ACC112 (cell line): Measurements from ENCODE around the gene AIRE.
"Not testable (repeated sequence)": the region's sequence is repeated elsewhere in the genome, so short reads cannot be mapped to it uniquely, and the experiment has no call there.

Source experiments
- H2AFZ ChIP-seq: fragments of 200-600 bp; sonication (generic); one replicate; pipeline ENCODE4 v1.6.0; 2017; ENCODE audit warnings: antibody characterized with exemption, low read length; ENCODE audit not compliant: unreplicated experiment
- H3K27ac ChIP-seq: fragments of 200-600 bp; sonication (generic); 2 replicates; pipeline ENCODE4 v1.5.1; 2014; ENCODE audit warnings: low read depth, mild to moderate bottlenecking, antibody characterized with exemption, low read length, moderate library complexity
- H3K27me3 ChIP-seq: fragments of 200-600 bp; sonication (generic); 2 replicates; pipeline ENCODE4 v1.6.1; 2014; ENCODE audit warnings: mild to moderate bottlenecking, antibody characterized with exemption, low read length, moderate library complexity, mixed read lengths; ENCODE audit not compliant: insufficient read depth
- H3K36me3 ChIP-seq: fragments of 200-600 bp; sonication (generic); 2 replicates; pipeline ENCODE4 v1.6.1; 2016; ENCODE audit warnings: mild to moderate bottlenecking, antibody characterized with exemption, low read length, moderate library complexity, mixed read lengths; ENCODE audit not compliant: insufficient read depth
- H3K4me1 ChIP-seq: fragments of 200-600 bp; sonication (generic); one replicate; pipeline ENCODE4 v1.6.1; 2016; ENCODE audit warnings: low read length, mixed read lengths; ENCODE audit not compliant: insufficient read depth, unreplicated experiment, control insufficient read depth
- H3K4me3 ChIP-seq: fragments of 200-600 bp; sonication (generic); 2 replicates; pipeline ENCODE4 v1.5.1; 2014; ENCODE audit warnings: mild to moderate bottlenecking, low read depth, low read length
- H3K79me2 ChIP-seq: fragments of 200-600 bp; sonication (generic); one replicate; pipeline ENCODE4 v1.6.0; 2016; ENCODE audit warnings: low read length; ENCODE audit not compliant: control insufficient read depth, unreplicated experiment, insufficient read depth

Gene AIRE

GRCh38 chr21:44334329-44335030, 48.8 kb downstream of the AIRE start:
- no peak overlapping the region for H2AFZ ChIP-seq
- H3K27me3 ChIP-seq, result no peaks in the 10 kb centered on the region
- H3K4me3 ChIP-seq, result no peak overlapping the region

GRCh38 chr21:44335266-44336059, 49.8 kb downstream of the AIRE start:
- Histone ChIP-seq H3K27ac (no peak overlapping the region), H2AFZ (no peak overlapping the region), H3K4me1 (peaks cover 13% of the 10 kb centered on the region), H3K36me3 (no peaks in the 10 kb centered on the region), H3K79me2 (no peaks in the 10 kb centered on the region), H3K4me3 (no peak overlapping the region), H3K27me3 (no peaks in the 10 kb centered on the region)

More at GRCh38 chr21:44334329-44335030, 48.8 kb downstream of the AIRE start:
- Histone ChIP-seq H3K36me3 (no peaks in the 10 kb centered on the region), H3K4me1 (peaks cover 9% of the 10 kb centered on the region), H3K27ac (no peak overlapping the region), H3K79me2 (no peaks in the 10 kb centered on the region)

GRCh38 chr21:44337449-44337848, 51.8 kb downstream of the AIRE start:
- Histone ChIP-seq H3K4me1 (peaks cover 13% of the 10 kb centered on the region), H3K4me3 (no peak overlapping the region), H3K27ac (no peak overlapping the region), H3K36me3 (no peaks in the 10 kb centered on the region), H3K79me2 (no peaks in the 10 kb centered on the region), H3K27me3 (no peaks in the 10 kb centered on the region), H2AFZ (no peak overlapping the region)

- Histone ChIP-seq H3K27me3 (no peaks in the 10 kb centered on the region), H3K4me3 (peak overlapping the region; percentile 83), H3K36me3 (no peaks in the 10 kb centered on the region), H3K79me2 (no peaks in the 10 kb centered on the region), H3K27ac (peak overlapping the region; percentile 32; the same call in 1 of the 2 replicates), H2AFZ (no peak overlapping the region), H3K4me1 (peaks cover 13% of the 10 kb centered on the region)
These were observed 52.5 kb downstream of the AIRE start for GRCh38 chr21:44337941-44338895.

GRCh38 chr21:44338971-44339910, 53.6 kb downstream of the AIRE start, which contains the start of gene CFAP410:
Gene CFAP410, minus strand, starts transcription at chr21:44339390. Its CDS starts 196 bp downstream, at chr21:44339194.
- Histone ChIP-seq H3K4me1 (peaks cover 13% of the 10 kb centered on the region), H3K27ac (peak within 1 kb of the TSS; percentile 100), H3K79me2 (no peaks in the 10 kb centered on the region), H3K36me3 (no peaks in the 10 kb centered on the region), H3K27me3 (no peaks in the 10 kb centered on the region), H3K4me3 (peak within 1 kb of the TSS; percentile 95), H2AFZ (peak within 1 kb of the TSS; percentile 92)

GRCh38 chr21:44341726-44342458, 56.2 kb downstream of the AIRE start:
- not testable (repeated sequence) for H3K36me3 ChIP-seq, H3K4me3 ChIP-seq, H2AFZ ChIP-seq, H3K27ac ChIP-seq, H3K79me2 ChIP-seq, H3K27me3 ChIP-seq
- peaks cover 13% of the 10 kb centered on the region for H3K4me1 ChIP-seq

GRCh38 chr21:44342981-44343380, 57.3 kb downstream of the AIRE start:
- not testable (repeated sequence) for H3K36me3 ChIP-seq, H3K79me2 ChIP-seq, H3K4me1 ChIP-seq, H2AFZ ChIP-seq, H3K27ac ChIP-seq, H3K27me3 ChIP-seq, H3K4me3 ChIP-seq

- no peak overlapping the region for H2AFZ ChIP-seq
- no peaks in the 10 kb centered on the region for H3K36me3 ChIP-seq
- peaks cover 22% of the 10 kb centered on the region for H3K27me3 ChIP-seq
- H3K79me2 ChIP-seq, result no peaks in the 10 kb centered on the region
- H3K4me3 ChIP-seq, result no peak overlapping the region
- peaks cover 5% of the 10 kb centered on the region for H3K4me1 ChIP-seq
- no peak overlapping the region for H3K27ac ChIP-seq
These were observed 59.0 kb downstream of the AIRE start for GRCh38 chr21:44344541-44345183.

- H3K4me1 ChIP-seq, result no peaks in the 10 kb centered on the region
These were observed 59.8 kb downstream of the AIRE start for GRCh38 chr21:44345495-44345894.

More at GRCh38 chr21:44345495-44345894, 59.8 kb downstream of the AIRE start:
- no peak overlapping the region for H2AFZ ChIP-seq
- peaks cover 26% of the 10 kb centered on the region for H3K27me3 ChIP-seq
- no peaks in the 10 kb centered on the region for H3K36me3 ChIP-seq
- H3K79me2 ChIP-seq, result no peaks in the 10 kb centered on the region
- no peak overlapping the region for H3K27ac ChIP-seq
- H3K4me3 ChIP-seq, result no peak overlapping the region
